Breast epithelium (tissue), 3 donors: ENCODE data around the gene TMEM182.

ENCODE experiments used
- POLR2AphosphoS5 ChIP-seq, 3 donors: sonication (generic); formaldehyde crosslinking; IDR thresholded peaks; one replicate each; pipeline ENCODE4 v1.6.1; 2017; ENCODE audit warnings: antibody characterized with exemption in 3 of 3
- TF ChIP-seq, protein P1 (sequence below), 3 donors: fragments of 450-650 bp; IDR thresholded peaks; one replicate each; pipeline ENCODE4 v1.5.1; 2016 to 2017; ENCODE audit warnings: antibody characterized with exemption in 3 of 3, mild to moderate bottlenecking in 3 of 3, moderate library complexity in 3 of 3

DNA sequence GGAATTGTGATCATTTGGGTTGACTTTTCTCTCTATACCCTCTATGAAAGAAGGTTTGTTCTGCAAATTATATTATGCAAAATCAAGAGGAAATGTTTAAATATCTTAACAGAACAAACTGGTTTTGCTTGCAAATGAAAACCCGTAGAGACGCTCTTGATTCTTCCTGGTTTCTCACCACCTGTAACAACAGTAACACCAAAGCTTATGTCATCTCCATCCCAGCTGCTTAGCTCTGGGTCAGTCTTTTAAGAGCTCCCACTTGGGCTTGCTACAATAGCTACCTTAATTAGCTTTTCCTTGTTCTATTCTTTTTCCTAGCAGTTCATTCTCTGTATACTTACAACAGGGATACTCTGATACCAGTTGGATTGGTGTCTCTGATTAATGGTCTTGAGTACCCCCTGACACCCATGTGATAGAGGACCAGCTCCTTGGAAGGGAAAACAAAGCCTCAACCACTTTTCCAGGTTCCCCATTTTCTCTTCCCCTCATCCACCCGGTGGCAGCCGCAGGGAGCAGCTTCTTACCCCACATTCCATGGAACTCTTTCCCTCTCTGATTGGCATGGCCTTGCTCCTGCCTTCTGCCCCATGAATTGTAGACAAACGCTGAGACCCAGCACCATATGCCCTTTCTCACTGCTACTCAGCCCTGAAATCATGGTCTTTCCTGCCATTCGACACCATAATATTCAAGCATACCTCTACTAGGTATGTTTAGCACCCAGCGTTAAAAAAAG lies 27.7 kb downstream of the TMEM182 start:
- TF ChIP-seq, protein P1, sequence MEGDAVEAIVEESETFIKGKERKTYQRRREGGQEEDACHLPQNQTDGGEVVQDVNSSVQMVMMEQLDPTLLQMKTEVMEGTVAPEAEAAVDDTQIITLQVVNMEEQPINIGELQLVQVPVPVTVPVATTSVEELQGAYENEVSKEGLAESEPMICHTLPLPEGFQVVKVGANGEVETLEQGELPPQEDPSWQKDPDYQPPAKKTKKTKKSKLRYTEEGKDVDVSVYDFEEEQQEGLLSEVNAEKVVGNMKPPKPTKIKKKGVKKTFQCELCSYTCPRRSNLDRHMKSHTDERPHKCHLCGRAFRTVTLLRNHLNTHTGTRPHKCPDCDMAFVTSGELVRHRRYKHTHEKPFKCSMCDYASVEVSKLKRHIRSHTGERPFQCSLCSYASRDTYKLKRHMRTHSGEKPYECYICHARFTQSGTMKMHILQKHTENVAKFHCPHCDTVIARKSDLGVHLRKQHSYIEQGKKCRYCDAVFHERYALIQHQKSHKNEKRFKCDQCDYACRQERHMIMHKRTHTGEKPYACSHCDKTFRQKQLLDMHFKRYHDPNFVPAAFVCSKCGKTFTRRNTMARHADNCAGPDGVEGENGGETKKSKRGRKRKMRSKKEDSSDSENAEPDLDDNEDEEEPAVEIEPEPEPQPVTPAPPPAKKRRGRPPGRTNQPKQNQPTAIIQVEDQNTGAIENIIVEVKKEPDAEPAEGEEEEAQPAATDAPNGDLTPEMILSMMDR (IDR thresholded peaks at IDR 0.05): no peak
- no peak for TF ChIP-seq POLR2AphosphoS5 (IDR thresholded peaks at IDR 0.05)
